OCI-LY1 (cell line): ENCODE results near the gene TPSAB1.
"Not testable (repeated sequence)": the region's sequence is repeated elsewhere in the genome, so short reads cannot be mapped to it uniquely, and the experiment has no call there.

ENCODE experiments used
- CTCF ChIP-seq: fragments of 200-600 bp; sonication (generic), shearing (Covaris generic); IDR thresholded peaks from 2 replicates; pipeline ENCODE4 v1.5.1; 2017; ENCODE audit warnings: mild to moderate bottlenecking, antibody characterized with exemption, low read length, moderate library complexity, mixed read lengths
- EZH2 ChIP-seq: fragments of 200-600 bp; sonication (generic), shearing (Covaris generic); IDR thresholded peaks from 2 replicates; pipeline ENCODE4 v1.8.0; 2017; ENCODE audit warnings: borderline replicate concordance, mixed run types, mild to moderate bottlenecking, antibody characterized with exemption, low read length, moderate library complexity, mixed read lengths

GRCh38 chr16:1236659-1237058 lies 3.8 kb upstream of the TPSAB1 start:
- not testable (repeated sequence) for TF ChIP-seq CTCF, EZH2
